PC-3 (cell line): ENCODE data around the gene SYNCRIP. TPM values are rescaled to one million over a fixed set of nuclear protein-coding genes. Genes with fewer than 3 reads are reported as not detected.

ENCODE experiments used
- ATAC-seq: fragments of 200-7000 bp; cut with Tn5 transposase; 2 replicates; pipeline ENCODE4 v1.9.1; 2020; ENCODE audit warnings: mild to moderate bottlenecking, moderate library complexity
- BruUV-seq: library from RNA; stranded (reverse); fragments of 400-500 nt; replicated peaks from 2 replicates; lab custom pipeline; 2021; lab: Mats Ljungman, UMichigan
- CTCF ChIA-PET: fragments of 300-600 bp; sonication (Branson Sonifier 250); formaldehyde crosslinking; loops from one replicate; lab custom pipeline; 2022; ENCODE audit warnings: antibody characterized with exemption; lab: Charles Lee
- POLR2A ChIA-PET: fragments of 300-600 bp; sonication (Branson Sonifier 250); formaldehyde crosslinking; loops from one replicate; lab custom pipeline; 2022; ENCODE audit warnings: antibody characterized with exemption; ENCODE audit not compliant: unreplicated experiment; lab: Charles Lee
- DNase-seq: peaks from one replicate; pipeline ENCODE4 v3.0.0-alpha.2; 2015
- H2AFZ ChIP-seq: fragments of 300-600 bp; sonication (generic); 2 replicates; pipeline ENCODE4 v1.6.0; 2016; ENCODE audit warnings: antibody characterized with exemption, low read length
- H3F3A ChIP-seq: fragments of 300-600 bp; sonication (generic); one replicate; pipeline ENCODE4 v1.6.0; 2017; ENCODE audit warnings: antibody characterized with exemption, low read length, control low read depth, mild to moderate bottlenecking; ENCODE audit not compliant: unreplicated experiment
- H3K27ac ChIP-seq: fragments of 300-600 bp; sonication (generic); 2 replicates; pipeline ENCODE4 v1.5.1; 2016; ENCODE audit warnings: mild to moderate bottlenecking, low read length
- H3K27me3 ChIP-seq: fragments of 300-600 bp; sonication (generic); 2 replicates; pipeline ENCODE4 v1.6.1; 2016; ENCODE audit warnings: low read length, mixed read lengths
- H3K36me3 ChIP-seq: fragments of 300-600 bp; sonication (generic); 2 replicates; pipeline ENCODE4 v1.6.1; 2016; ENCODE audit warnings: low read depth, mixed run types, low read length, mixed read lengths
- H3K4me1 ChIP-seq: fragments of 300-600 bp; sonication (generic); 2 replicates; pipeline ENCODE4 v1.5.1; 2016; ENCODE audit warnings: low read length; ENCODE audit not compliant: insufficient read depth
- H3K4me2 ChIP-seq: fragments of 300-600 bp; sonication (generic); 2 replicates; pipeline ENCODE4 v1.6.0; 2016; ENCODE audit warnings: low read length
- H3K4me3 ChIP-seq: fragments of 300-600 bp; sonication (generic); 2 replicates; pipeline ENCODE4 v1.5.1; 2016; ENCODE audit warnings: mild to moderate bottlenecking, low read length, mixed read lengths
- H3K79me2 ChIP-seq: fragments of 300-600 bp; sonication (generic); 2 replicates; pipeline ENCODE4 v1.6.1; 2017; ENCODE audit warnings: low read length, mixed read lengths
- H3K9ac ChIP-seq: fragments of 300-600 bp; sonication (generic); 2 replicates; pipeline ENCODE4 v1.6.0; 2016; ENCODE audit warnings: mild to moderate bottlenecking, low read length
- H3K9me2 ChIP-seq: fragments of 300-600 bp; sonication (generic); replicated peaks from 2 replicates; pipeline ENCODE4 v1.6.1; 2016; ENCODE audit warnings: mixed run types, low read length, mixed read lengths
- H3K9me3 ChIP-seq: fragments of 300-600 bp; sonication (generic); 2 replicates; pipeline ENCODE4 v1.6.1; 2016; ENCODE audit warnings: low read length, mixed read lengths
- H4K20me1 ChIP-seq: fragments of 300-600 bp; sonication (generic); 2 replicates; pipeline ENCODE4 v1.6.1; 2016; ENCODE audit warnings: low read length, mixed read lengths
- EZH2 ChIP-seq: fragments of 300-600 bp; sonication (generic); IDR thresholded peaks from one replicate; pipeline ENCODE4 v1.6.1; 2017; ENCODE audit warnings: antibody characterized with exemption, mild to moderate bottlenecking, low read length; ENCODE audit not compliant: unreplicated experiment
- EZH2phosphoT487 ChIP-seq: fragments of 300-600 bp; sonication (generic); IDR thresholded peaks from 2 replicates; pipeline ENCODE4 v1.6.1; 2018; ENCODE audit warnings: mild to moderate bottlenecking, antibody characterized with exemption, low read length, borderline replicate concordance
- intact Hi-C: fragments of 100-400 bp; cut with micrococcal nuclease; formaldehyde crosslinking; loops from 2 replicates; pipeline ENCODE4 v1.9.0; 2023
- total RNA-seq: library from RNA; depleted of rRNA; stranded (reverse); fragments of >200 nt; gene quantifications from 2 replicates; pipeline ENCODE4 v1.2.3, GENCODE V29; 2014
- TF ChIP-seq, protein P1 (sequence below): fragments of 300-600 bp; sonication (generic); conservative IDR thresholded peaks from 2 replicates; pipeline ENCODE4 v1.5.1; 2017; ENCODE audit warnings: antibody characterized with exemption, low read depth, mild to moderate bottlenecking, low read length

The SYNCRIP gene
- total RNA-seq, 1 experiment from 2014 or later = 63.8 TPM

DNA sequence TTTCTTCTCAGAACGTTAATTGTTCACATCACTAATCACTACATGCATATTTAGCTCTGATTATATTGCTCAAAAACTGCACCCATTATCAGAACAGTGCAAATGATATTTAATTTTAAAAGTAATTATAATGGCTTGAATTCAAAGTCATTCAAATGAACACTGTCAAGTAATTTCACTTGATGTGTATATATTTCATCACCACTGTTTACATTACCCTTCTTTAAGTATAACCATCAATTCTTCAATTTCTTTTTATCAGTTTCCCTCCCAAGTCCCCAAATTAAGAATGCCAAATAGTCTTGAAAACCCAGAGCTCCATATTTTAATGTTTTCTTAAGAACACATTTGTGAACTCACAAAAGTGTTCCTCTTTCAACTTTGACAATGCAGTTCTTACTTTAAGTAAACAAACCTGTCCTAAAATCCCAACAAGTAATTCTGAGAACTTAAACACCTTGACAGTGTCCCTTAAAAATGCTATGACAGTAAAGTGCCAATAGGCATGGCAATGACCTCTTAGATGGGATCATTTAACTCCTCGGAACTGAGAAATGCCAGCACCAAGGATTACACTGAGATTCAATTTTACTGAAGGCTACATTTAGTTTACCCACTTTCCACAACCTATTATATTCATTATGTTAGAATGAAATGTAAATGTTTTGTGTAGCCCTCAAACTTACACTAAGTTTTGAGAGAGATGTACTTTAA, 32.3 kb downstream of the SYNCRIP start:
- Histone ChIP-seq H3K27me3 (no peaks in the 10 kb centered on the region), H3K4me3 (no peak overlapping the region), H3K4me2 (no peak overlapping the region), H3K36me3 (peaks cover 74% of the 10 kb centered on the region), H3F3A (peaks cover 7% of the 10 kb centered on the region), H2AFZ (no peak overlapping the region), H3K9me3 (no peaks in the 10 kb centered on the region), H3K9me2 (no peaks in the 10 kb centered on the region), H3K4me1 (no peaks in the 10 kb centered on the region), H3K9ac (no peak overlapping the region), H3K27ac (no peak overlapping the region), H4K20me1 (0 out of 2 replicates have a peak, but pooled peaks cover 12% of the 10 kb centered on the region), H3K79me2 (peaks cover 16% of the 10 kb centered on the region; the same call in 1 of the 2 replicates)
- intact Hi-C loops = no loop called here
- POLR2A ChIA-PET = interaction anchor here (0.6 kb wide), 1 partner anchor 26 kb away, joined by 3 read pairs; no protein-coding TSS in a partner anchor
- CTCF ChIA-PET = no interaction called here
- ATAC-seq = no peak
- no TSS peak for BruUV-seq
- TF ChIP-seq EZH2phosphoT487 (no peak), EZH2 (no peak)
- TF ChIP-seq, protein P1, sequence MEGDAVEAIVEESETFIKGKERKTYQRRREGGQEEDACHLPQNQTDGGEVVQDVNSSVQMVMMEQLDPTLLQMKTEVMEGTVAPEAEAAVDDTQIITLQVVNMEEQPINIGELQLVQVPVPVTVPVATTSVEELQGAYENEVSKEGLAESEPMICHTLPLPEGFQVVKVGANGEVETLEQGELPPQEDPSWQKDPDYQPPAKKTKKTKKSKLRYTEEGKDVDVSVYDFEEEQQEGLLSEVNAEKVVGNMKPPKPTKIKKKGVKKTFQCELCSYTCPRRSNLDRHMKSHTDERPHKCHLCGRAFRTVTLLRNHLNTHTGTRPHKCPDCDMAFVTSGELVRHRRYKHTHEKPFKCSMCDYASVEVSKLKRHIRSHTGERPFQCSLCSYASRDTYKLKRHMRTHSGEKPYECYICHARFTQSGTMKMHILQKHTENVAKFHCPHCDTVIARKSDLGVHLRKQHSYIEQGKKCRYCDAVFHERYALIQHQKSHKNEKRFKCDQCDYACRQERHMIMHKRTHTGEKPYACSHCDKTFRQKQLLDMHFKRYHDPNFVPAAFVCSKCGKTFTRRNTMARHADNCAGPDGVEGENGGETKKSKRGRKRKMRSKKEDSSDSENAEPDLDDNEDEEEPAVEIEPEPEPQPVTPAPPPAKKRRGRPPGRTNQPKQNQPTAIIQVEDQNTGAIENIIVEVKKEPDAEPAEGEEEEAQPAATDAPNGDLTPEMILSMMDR = no peak
- no peak for DNase-seq

DNA sequence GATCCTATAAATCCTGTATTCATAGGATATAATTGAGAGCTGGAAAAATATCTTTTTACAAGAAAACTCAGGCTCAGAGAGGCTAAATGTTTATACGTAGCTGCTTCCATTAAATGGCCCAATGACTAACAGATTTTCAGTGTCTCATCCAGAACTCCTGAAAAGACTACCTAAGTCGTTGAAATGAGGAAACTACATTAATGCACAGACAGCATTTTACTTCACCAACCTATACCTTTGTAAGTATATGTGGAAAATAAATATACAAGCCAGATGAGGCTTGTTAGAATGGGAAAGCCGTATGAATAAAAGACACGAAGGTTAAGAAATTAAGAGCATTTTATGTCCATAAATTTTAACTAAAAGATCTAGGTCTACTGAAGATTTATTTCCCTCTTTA, 40.6 kb downstream of the SYNCRIP start:
- ChIA-PET POLR2A (no interaction called here), CTCF (no interaction called here)
- Histone ChIP-seq H3K27ac (no peak overlapping the region), H3K4me3 (no peak overlapping the region), H3K27me3 (no peaks in the 10 kb centered on the region), H2AFZ (no peak overlapping the region), H4K20me1 (no peaks in the 10 kb centered on the region), H3K9me2 (no peaks in the 10 kb centered on the region), H3K4me2 (no peak overlapping the region), H3K9ac (no peak overlapping the region), H3K4me1 (no peaks in the 10 kb centered on the region), H3K79me2 (no peaks in the 10 kb centered on the region), H3K9me3 (no peaks in the 10 kb centered on the region), H3F3A (no peaks in the 10 kb centered on the region), H3K36me3 (peaks cover 6% of the 10 kb centered on the region; the same call in 1 of the 2 replicates)
- no TSS peak for BruUV-seq
- intact Hi-C loops = no loop called here
- no peak for ATAC-seq
- TF ChIP-seq EZH2 (no peak), EZH2phosphoT487 (no peak)
- TF ChIP-seq, protein P1 = no peak
- DNase-seq = no peak

DNA sequence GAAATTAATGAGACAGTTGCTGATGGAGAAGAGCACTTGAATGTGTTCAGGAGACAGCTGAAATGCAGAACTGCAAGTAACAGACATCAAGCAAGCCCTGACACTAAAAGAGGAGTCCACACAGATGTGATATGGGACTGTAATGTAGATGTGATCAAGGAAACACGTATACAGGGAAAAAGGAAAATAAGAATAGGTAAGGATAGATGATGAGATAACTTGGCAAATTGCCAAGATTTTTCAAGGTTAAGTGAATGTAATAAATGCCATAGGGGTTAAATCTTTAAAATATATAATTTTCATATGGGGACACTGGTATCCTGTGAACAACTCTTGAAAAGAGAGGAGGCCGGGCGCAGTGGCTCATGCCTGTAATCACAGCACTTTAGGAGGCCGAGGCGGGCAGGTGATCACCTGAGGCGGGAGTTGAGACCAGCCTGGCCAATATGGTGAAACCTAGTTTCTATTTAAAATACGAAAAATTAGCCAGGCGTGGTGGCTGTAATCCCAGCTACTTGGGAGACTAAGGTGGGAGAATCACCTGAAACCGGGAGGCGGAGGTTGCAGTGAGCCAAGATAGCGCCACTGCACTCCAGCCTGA, 41.9 kb downstream of the SYNCRIP start:
- no peaks in the 10 kb centered on the region for H3F3A ChIP-seq
- no peak overlapping the region for H2AFZ ChIP-seq
- H3K79me2 ChIP-seq = no peaks in the 10 kb centered on the region
- H3K36me3 ChIP-seq = no peaks in the 10 kb centered on the region; the same call in 1 of the 2 replicates
- H3K9me3 ChIP-seq = no peaks in the 10 kb centered on the region
- H4K20me1 ChIP-seq = no peaks in the 10 kb centered on the region
- no peak overlapping the region for H3K4me3 ChIP-seq
- H3K4me1 ChIP-seq = 0 out of 2 replicates have a peak, but pooled peaks cover 4% of the 10 kb centered on the region
- ChIA-PET CTCF (no interaction called here), POLR2A (no interaction called here)
- H3K27me3 ChIP-seq = no peaks in the 10 kb centered on the region
- intact Hi-C loops = no loop called here
- TF ChIP-seq, protein P1 = no peak
- no peak for TF ChIP-seq EZH2
- TF ChIP-seq EZH2phosphoT487 = no peak
- H3K4me2 ChIP-seq = no peak overlapping the region
- DNase-seq = no peak
- no peaks in the 10 kb centered on the region for H3K9me2 ChIP-seq
- no TSS peak for BruUV-seq
- ATAC-seq = no peak
- no peak overlapping the region for H3K27ac ChIP-seq
- H3K9ac ChIP-seq = no peak overlapping the region
